GM12801 (cell line): ENCODE data around the gene DSTN.

Experiments used
- TF ChIP-seq, protein P1 (sequence below): IDR thresholded peaks from one replicate; pipeline ENCODE4 v1.5.1; 2011; ENCODE audit warnings: control low read depth; ENCODE audit not compliant: insufficient read length; ENCODE audit errors: extremely low read depth

DSTN gene

GRCh38 chr20:17622851-17623508 lies 53.1 kb downstream of the DSTN start:
- TF ChIP-seq, protein P1, sequence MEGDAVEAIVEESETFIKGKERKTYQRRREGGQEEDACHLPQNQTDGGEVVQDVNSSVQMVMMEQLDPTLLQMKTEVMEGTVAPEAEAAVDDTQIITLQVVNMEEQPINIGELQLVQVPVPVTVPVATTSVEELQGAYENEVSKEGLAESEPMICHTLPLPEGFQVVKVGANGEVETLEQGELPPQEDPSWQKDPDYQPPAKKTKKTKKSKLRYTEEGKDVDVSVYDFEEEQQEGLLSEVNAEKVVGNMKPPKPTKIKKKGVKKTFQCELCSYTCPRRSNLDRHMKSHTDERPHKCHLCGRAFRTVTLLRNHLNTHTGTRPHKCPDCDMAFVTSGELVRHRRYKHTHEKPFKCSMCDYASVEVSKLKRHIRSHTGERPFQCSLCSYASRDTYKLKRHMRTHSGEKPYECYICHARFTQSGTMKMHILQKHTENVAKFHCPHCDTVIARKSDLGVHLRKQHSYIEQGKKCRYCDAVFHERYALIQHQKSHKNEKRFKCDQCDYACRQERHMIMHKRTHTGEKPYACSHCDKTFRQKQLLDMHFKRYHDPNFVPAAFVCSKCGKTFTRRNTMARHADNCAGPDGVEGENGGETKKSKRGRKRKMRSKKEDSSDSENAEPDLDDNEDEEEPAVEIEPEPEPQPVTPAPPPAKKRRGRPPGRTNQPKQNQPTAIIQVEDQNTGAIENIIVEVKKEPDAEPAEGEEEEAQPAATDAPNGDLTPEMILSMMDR: no peak

DNA sequence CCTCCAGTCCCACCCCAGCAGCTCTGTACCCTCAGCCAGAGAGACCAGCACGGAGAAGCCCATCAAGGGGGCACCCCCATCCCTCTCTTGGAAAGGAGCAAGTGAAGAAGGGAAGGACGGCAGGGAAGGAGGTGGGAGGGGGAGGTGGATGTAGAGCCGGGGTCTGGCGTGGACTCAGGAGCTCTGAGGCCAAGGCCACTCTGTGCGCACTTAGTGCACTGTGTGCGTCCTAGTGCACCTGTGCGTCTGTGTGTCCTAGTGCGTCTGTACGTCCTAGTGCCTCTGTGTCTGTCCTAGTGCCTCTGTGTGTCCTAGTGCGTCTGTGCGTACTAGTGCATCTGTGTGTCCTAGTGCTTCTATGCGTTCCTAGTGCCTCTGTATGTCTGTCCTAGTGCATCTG lies 54.2 kb downstream of the DSTN start:
- TF ChIP-seq, protein P1: no peak

DNA sequence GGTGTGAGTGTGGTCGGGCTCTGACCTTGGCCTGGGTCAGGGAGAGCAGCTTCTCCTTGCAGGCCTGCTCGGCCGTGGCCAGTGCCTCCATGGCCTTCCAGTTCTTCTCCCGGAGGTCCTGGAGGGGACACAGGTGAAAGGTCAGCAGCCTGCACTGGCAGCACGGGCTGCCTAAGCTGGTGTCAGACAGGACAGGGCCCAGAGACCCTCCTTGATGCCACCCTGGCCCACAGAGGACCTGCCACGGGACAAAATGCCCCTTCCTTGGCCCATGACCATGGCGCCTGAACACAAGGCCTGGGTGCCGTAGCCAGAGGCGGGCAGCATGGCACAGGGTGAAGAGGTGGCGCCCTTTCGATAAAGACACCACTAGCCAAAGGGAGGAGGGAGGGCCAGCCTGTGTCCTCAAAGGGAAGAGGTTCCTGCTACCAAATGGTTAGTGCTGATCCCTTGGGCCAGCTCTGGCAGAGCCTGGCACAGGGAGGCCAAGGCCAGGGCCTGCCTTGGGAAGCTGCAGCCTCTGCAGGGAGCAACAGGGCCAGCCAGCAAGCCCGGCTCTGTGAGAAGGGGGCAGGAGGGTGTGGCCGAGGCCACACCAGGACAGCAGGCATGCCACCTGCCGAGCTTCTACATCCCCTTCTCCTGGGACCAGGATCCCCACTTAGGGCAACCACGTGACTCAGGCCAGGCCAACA lies 54.8 kb downstream of the DSTN start:
- TF ChIP-seq, protein P1: no peak

DNA sequence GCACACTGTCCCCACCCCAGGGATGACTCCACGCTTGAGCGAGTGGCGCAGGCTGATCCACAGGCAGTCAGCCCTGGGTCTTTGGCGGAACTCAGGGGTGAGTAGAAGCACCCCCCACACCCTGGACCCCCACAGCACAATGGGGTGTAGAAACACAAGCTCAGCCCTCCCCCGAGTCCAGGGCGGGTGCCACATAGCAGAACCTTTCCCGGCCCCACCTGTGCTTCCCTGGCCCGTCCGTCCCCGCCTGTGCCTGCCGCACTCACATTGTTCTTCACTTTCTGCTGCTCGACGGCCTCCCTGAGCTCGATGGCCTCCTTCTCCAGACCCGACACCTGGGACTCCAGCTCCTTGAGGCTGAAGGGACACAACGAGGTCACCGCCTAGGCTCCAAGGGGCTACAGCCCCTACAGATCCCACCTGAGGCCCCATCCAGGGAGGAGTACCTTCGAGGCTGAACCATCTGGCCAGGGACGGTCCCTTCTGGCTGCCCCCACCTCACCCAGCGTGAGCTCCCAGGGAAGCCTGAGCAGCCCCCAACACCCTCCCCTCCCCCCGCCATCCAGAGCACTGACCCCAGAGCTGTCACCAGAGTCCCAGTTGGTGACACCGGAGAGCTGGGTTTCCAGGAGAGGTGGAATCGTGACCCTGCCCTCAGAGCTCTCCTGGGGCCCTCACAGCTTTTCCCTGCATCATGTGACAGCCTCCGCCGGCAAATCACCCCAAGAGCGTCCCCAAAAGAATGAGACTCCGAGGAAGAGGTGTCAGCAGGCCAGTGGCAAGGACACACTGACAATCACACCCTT lies 55.6 kb downstream of the DSTN start:
- TF ChIP-seq, protein P1: no peak

- TF ChIP-seq, protein P1: no peak
Observed at GRCh38 chr20:17626217-17627007, 56.5 kb downstream of the DSTN start.

DNA sequence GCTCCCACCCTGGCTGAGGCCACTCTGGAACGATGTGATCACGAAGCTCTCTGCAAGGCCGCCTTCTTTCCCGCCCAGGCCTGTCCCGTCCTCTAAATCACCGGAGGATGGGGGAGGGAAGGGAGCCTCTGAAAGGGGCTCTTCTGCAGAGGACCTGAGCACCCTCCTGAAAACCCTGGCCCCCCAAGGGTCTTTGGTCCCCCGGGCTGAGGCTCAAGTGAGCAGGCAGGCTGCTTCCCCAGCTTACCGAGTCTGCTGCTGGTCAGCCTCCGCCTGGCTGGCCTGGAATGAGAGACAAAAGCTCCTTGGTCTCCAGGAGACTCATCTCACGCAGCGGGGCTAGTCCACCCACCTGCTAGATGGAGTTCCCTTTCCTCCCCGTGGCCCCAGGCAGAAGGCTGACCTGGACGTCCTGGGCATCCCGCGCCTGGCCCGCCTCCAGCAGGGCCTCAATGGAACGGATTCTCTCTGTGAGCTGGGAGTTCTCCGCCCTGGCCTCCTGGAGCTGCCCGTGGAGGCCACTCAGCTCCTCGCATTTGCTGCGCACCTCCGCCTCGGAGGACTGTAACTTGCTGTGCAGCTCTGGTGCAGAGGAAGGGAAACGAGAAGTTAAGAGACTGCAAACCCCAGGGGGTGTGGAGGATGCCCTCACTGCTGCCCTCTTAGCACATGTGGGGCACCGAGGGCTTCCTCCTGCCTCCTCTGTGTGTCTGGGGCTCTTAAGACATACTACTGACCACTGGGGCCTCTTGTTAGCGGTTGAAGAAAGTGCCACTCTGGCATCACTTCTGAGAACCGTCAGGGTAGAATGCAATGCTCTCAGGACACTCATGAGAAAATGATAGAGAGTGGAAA lies 57.5 kb downstream of the DSTN start:
- TF ChIP-seq, protein P1: no peak
